Stimulated activated CD8-positive, alpha-beta memory T cell treated with anti-CD3 and anti-CD28 coated beads, Interleukin-4, amount 100 ng/mL, for 4 hours (primary cell): ENCODE results near the gene ABCA13.

ENCODE experiments used
- DNase-seq, 2 donors: peaks; one replicate each; pipeline ENCODE4 v3.0.0-alpha.2; 2020; ENCODE audit warnings: low read depth in 2 of 2, low spot score in 1 of 2

The ABCA13 gene

DNA sequence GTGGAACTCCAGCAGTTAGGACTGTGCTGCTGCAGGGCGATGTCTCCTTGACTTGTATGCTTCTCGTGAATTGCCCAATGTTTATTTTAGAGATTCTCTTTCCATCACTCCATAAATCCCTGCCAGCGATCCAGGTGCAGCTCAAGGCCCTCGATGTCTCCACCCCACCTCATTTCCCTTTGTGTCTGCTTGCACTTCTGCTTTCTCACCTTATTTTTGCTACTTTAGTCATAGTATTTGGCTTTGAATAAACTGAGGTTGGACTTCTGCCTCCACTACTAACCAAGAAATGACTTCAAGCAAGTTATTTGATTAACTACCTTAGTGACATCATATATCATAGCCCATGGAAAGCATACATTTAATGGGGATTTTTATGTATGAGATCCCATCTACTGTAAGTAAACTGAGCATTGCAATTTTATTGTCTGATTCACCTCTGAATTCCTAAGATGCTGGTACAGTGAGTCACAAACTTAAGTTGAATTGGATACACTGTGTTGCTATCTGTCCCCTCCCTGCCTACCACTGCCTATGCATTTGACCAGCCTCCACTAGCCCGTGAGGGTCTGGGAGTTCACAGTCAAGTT, 255.8 kb downstream of the ABCA13 start:
- DNase-seq = no peak

- no peak for DNase-seq
Observed at GRCh38 chr7:48427671-48428070, 256.4 kb downstream of the ABCA13 start.

DNA sequence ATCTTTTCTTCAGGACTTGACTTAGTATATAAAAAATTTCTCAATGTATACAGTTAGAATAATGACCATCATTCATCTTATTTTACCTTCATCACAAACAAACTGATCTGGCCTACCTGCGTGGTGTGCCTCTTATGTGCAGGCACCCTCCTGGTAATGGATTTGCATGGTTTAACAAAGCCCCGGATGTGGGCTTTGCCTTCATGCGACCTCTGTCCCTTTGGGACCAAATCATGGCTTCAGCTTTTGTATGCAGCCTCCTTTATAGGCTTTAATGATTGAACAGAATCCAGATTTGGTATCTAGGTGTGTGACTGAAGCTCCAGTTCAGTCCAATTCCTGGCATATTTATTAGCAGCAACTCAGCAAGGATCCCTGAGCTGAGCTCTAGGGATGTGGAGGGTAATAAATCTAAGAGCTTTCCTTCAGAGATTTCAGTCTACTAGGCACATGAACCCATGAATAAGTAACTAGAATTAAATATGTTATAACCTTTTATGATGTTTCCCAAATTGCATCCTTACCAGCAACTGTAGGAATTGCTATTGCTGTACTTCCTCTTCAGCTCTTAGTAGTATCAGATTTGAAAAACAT, 256.9 kb downstream of the ABCA13 start:
- DNase-seq = no peak

DNA sequence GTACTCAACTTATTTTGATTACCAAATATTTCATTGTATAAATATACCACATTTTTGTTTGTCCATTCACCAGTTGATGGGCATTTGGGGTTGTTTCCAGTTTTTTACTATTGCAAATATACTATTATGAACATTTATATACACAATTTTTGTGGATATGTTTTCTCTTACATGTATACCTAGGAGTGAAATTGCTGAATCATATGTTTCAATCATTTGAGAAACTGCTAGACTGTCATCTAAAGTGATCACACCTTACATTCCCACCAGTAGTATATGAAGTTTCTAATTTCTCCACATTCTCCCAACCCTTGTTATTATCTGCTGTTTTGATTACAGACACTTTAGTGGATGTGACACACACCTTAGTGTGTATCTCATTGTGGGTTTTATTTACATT, 257.9 kb downstream of the ABCA13 start:
- DNase-seq = no peak

- DNase-seq = no peak
Observed at GRCh38 chr7:48438206-48438605, 266.9 kb downstream of the ABCA13 start.

DNA sequence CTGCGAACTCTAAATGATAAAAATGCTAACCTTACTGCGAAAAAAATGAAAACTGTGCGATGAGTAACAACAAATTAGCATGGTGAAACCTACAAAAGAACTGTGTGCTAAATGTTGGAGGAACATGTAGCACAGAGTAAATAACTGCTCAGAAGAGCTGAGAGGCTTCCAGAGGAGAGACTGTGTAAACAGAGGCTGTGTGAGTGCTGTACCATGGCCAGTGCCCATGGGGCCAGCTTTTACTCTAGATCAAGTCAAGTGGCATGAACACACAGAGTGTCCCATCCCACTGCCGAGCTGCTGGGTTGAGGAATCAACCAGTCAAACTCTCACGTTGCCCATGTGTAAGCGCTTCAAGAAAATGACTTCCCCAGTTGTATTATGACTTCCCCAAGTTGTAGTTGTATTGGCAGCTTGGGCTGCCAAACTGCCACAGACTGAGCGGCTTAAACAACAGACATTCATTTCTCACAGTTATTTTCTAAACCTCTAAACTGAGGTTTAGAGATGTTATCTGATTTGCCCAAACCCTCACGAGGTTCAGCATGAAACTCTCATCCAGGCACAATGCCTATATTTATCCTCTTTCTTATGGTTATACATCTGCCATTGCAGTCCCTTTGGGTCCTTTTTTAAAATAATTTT, 270.7 kb downstream of the ABCA13 start:
- no peak for DNase-seq

- DNase-seq = no peak
Observed at GRCh38 chr7:48443051-48443450, 271.8 kb downstream of the ABCA13 start.

DNA sequence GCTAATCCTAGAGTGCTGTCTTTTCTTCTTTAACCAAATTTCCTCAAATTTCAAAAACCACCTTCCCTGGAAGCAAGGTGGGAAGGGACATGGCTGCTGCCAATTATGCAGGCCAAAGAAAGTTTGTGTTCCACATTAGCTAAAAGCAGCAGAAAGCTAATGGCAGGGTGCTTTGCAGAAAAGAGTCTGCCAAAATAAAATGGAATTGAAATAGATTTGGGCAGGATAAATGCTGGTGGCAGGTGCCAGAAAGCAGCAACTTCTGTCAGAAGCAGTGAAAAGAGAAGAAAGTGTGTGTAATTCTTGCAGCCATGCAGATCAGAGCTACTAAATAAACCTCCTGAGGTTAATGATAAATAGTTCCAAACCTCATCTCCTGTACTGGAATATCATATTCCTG, 275.5 kb downstream of the ABCA13 start:
- no peak for DNase-seq

DNA sequence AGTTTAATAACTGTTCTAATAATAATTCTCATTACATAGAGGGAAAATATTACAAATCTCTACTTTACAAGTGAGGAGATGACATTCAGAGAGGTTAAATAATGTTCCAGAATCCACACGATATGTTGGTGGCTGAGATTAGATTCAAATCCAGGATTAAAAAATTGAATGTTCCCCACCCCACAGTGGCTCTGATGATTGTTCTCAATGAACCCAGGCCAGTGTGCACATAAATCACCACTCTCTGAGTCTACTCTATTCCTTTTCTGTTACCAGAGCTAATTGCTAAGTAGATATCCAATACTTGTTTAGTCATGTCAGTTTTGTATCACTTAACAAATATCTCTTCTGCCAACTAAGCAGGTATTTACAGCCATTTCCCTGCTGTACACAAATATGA, 281.0 kb downstream of the ABCA13 start:
- DNase-seq = no peak

GRCh38 chr7:48454750-48455192, 283.5 kb downstream of the ABCA13 start:
- no peak for DNase-seq

- no peak for DNase-seq
Observed at GRCh38 chr7:48455363-48455762, 284.1 kb downstream of the ABCA13 start.

GRCh38 chr7:48458701-48459524, 287.7 kb downstream of the ABCA13 start:
- DNase-seq = no peak

GRCh38 chr7:48466713-48467112, 295.5 kb downstream of the ABCA13 start:
- no peak for DNase-seq

- no peak for DNase-seq
Observed at GRCh38 chr7:48471196-48471595, 299.9 kb downstream of the ABCA13 start.

DNA sequence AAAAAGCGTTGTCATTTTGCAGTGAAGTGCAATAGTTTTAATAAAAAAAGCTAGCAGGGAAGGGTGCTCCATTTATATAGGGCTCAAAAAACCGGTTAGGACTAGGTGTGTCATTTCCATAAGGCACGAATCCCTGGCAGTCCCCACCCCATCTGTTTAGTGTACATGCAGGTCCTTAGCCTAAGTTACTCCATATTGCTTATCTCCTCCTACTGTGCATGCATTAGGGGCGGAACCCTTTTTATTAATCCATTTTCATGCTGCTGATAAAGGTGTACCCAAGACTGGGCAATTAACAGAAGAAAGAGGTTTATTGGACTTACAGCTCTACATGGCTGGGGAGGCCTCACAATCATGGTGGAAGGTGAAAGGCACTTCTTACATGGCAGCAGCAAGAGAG, 301.4 kb downstream of the ABCA13 start:
- no peak for DNase-seq

DNA sequence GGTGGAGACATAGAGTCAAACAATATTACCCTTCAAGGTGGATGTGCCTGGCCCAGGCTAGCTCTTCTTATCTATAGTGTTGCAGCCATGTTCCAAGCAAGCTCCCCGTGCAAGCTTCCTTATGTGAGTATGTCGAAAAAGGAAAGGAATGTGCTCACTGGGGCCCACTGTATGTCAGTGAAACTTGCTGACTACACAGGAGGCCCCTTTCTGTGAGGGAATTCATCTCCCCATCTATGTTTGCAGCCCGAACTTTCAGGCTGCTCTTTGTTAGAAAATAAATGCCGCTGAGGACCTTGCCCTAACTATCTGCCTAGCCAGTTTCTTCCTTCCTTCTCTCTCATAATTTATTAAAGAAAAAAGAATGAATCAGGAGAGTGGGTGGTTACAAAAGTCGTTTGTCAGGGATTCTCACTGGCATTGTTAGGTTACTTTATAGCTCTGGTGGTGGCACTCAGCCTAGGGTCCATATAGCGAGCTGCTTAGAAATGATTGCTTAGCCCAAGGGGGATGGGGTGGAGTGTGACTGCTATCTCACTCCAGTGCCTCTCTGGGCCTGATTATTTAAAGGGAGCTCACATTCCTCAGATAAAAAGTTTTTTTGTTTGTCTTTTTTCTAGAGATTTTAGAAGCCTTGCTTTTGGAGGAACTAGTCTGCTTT, 302.1 kb downstream of the ABCA13 start:
- DNase-seq = no peak

DNA sequence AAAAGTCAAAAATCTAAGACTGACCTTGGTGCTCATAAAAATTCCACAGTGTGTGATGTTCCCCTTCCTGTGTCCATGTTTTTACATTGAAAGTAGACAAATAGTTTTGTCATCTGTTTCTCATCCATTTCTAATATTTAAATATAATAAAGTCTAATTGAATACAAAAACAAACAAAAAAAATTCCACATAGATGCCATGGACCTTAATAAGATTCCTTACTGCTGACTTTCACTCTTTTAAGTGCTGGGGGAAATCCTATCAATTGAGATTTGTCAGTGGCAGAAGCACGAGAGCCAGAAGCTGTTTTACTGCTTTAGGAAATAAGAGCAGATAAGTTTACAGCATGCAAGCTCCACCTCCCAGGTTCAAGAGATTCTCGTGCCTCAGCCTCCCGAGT, 310.0 kb downstream of the ABCA13 start:
- no peak for DNase-seq

GRCh38 chr7:48497521-48497920, 326.3 kb downstream of the ABCA13 start:
- no peak for DNase-seq

DNA sequence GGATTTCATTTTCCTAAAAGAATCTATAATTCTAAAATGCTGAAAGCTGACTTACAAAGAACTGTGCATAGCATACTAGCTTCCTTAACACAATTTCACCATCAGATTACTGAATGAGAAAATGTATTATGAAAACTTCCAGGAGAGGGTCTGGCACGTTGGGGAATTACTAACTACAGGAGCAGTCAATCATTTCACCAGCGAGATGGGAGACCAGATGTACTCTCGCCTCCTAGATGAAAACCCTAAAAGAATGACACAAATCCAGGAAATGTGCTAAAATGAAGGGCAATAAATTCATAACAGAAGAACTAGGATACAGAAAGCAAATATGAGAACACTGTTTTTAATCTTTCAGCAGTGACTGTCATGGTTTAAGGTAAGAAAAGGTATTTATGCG, 330.8 kb downstream of the ABCA13 start:
- no peak for DNase-seq

DNA sequence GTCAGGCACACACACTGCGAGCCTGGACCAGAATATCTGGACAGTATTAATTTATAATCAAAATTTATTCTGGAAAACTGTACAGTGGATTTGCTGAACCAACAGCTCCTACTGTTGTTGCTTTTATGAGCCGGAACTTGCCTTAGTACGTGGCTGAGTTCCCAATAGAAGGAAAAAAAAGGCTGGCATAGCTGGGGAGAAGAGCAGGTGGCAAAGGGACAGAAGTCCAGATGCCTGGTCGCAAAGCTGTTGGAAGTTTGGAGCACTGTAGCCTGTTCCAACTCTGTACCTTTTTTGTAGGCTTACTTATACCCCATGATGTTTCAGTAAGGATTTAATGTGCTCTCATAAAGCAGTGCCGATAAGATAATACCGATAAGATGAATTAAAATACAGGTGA, 333.8 kb downstream of the ABCA13 start:
- DNase-seq = no peak

GRCh38 chr7:48505466-48505865, 334.2 kb downstream of the ABCA13 start:
- DNase-seq = no peak
